ENCODE results near the gene TTN. TPM values are rescaled to one million over a fixed set of nuclear protein-coding genes. Genes with fewer than 3 reads are reported as not detected.
A peak's percentile ranks its signal among the peaks of the same experiment; 100 is the strongest.

Gene TTN
- total and polyA plus RNA-seq, 2 of the 8 experiments (the other 6 are each of a cell fraction or from before 2014, with no cell fraction given), result 0.30 to 9.7 TPM

DNA sequence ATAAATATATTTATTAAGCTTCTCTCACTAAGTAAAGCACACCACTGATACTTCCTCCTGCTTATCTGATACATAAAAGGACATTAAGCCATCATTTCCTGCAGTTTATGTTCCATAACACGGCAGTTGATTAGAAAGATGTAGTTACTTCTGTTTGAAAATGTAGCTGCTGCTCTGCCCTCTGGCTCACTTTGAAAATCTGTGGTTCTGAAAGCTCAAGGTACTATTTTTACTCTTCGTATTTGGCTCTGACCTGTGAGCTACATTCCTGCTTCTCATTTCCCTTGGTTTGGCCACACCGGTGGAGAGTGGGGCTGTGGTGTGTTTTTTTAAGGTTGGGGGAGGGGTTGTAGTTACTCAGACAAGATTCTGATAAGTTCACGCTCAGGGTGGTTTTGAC is 12.8 kb upstream of the TTN start:
- H3K27ac ChIP-seq (ENCODE audit: low read depth, low read length), result no peak overlapping the region
- H4K20me1 ChIP-seq (replicated peaks in 1 of 2; ENCODE audit: control insufficient read depth in 1 of 2, insufficient read depth in 2 of 2, low read length in 2 of 2), result no peaks in the 10 kb centered on the region
- WGBS, 2 experiments (ENCODE audit: extremely low coverage in 1 of 2, insufficient coverage in 1 of 2, insufficient read length in 1 of 2, insufficient replicate concordance in 2 of 2, low coverage in 1 of 2, low lambda C conversion rate in 2 of 2, missing lambda C conversion rate in 1 of 2), result 82% methylated on average over 4 of the region's 4 CpGs; no CpG with 5 or more reads in 1 of the 2 experiments
- H3K79me2 ChIP-seq (ENCODE audit: control insufficient read depth in 1 of 2, insufficient read depth in 2 of 2, low read length in 2 of 2), result no peaks in the 10 kb centered on the region
- FAIRE-seq, result no peak
- H3K4me3 ChIP-seq (ENCODE audit: extremely low read depth in 1 of 4, insufficient read depth in 2 of 4, low read depth in 3 of 4, low read length in 4 of 4), result no peak overlapping the region
- H2BK15ac ChIP-seq (ENCODE audit: low read length), result no peak overlapping the region
- H2BK120ac ChIP-seq (replicated peaks; ENCODE audit: low read depth, low read length), result no peak overlapping the region
- no peak overlapping the region for H4K5ac ChIP-seq (ENCODE audit: insufficient read length, low read depth, low read length)
- H3K27me3 ChIP-seq (replicated peaks in 1 of 4; ENCODE audit: control insufficient read depth in 3 of 4, extremely low read depth in 1 of 4, insufficient read depth in 3 of 4, low read length in 3 of 4), result no peaks in the 10 kb centered on the region
- H3K4me2 ChIP-seq (ENCODE audit: insufficient read depth in 1 of 2, low read depth in 2 of 2, low read length in 2 of 2), result no peak overlapping the region
- no peak overlapping the region for H3K18ac ChIP-seq (ENCODE audit: extremely low read depth, low read length)
- no peak overlapping the region for H2BK5ac ChIP-seq (ENCODE audit: low read depth, low read length)
- H2AK5ac ChIP-seq (ENCODE audit: low read depth, low read length), result no peak overlapping the region
- no peak overlapping the region for H3K56ac ChIP-seq (replicated peaks; ENCODE audit: insufficient read length, low read depth, low read length)
- H2BK20ac ChIP-seq (ENCODE audit: low read length), result no peak overlapping the region
- H4K91ac ChIP-seq (replicated peaks; ENCODE audit: insufficient read length, low read length), result no peak overlapping the region
- CTCF ChIA-PET (ENCODE audit: partially characterized antibody), result interaction anchor here (0.7 to 2.3 kb wide), 6 partner anchors 9 to 58 kb away, joined by 3 to 12 read pairs (median 4); no protein-coding TSS in a partner anchor
- 0 out of 2 replicates have a peak overlapping the region, but pooled peaks have one; percentile 31 for H2AFZ ChIP-seq (ENCODE audit: low read length)
- H3K79me1 ChIP-seq (ENCODE audit: low read depth, low read length), result no peaks in the 10 kb centered on the region
- no peak overlapping the region for H3K4ac ChIP-seq (replicated peaks; ENCODE audit: insufficient read length, low read depth, low read length)
- no peak for TF ChIP-seq CHD1 (IDR thresholded peaks at IDR 0.05; ENCODE audit: low read depth, low read length)
- no peak for TF ChIP-seq NANOG (IDR thresholded peaks at IDR 0.05; ENCODE audit: insufficient read depth, low read depth, low read length, poor library complexity, severe bottlenecking)
- TF ChIP-seq MAX (IDR thresholded peaks at IDR 0.05), result no peak
- TF ChIP-seq SIN3A (conservative IDR thresholded peaks at IDR 0.05 in 1 of 2, IDR thresholded peaks at IDR 0.05 in 1 of 2; ENCODE audit: low read depth in 1 of 2, low read length in 2 of 2), result no peak
- no peak for TF ChIP-seq KDM1A (IDR thresholded peaks at IDR 0.05; ENCODE audit: borderline replicate concordance, low read length)
- TF ChIP-seq JUND (IDR thresholded peaks at IDR 0.05; ENCODE audit: low read length), result no peak
- no peak for TF ChIP-seq BCL11A (IDR thresholded peaks at IDR 0.05; ENCODE audit: low read depth in 2 of 2, low read length in 2 of 2)
- no peak for TF ChIP-seq PHF8 (conservative IDR thresholded peaks at IDR 0.05; ENCODE audit: low read depth, low read length)
- no peak for TF ChIP-seq SIX5 (IDR thresholded peaks at IDR 0.05; ENCODE audit: low read depth, low read length)
- TF ChIP-seq RAD21 (IDR thresholded peaks at IDR 0.05 in 1 of 2, conservative IDR thresholded peaks at IDR 0.05 in 1 of 2; ENCODE audit: low read depth in 2 of 2, low read length in 2 of 2), result no peak
- no peak for TF ChIP-seq RFX5 (IDR thresholded peaks at IDR 0.05; ENCODE audit: borderline replicate concordance, low read depth, low read length)
- no peak for TF ChIP-seq YY1 (IDR thresholded peaks at IDR 0.05; ENCODE audit: low read depth, low read length)
- H3K36me3 ChIP-seq (ENCODE audit: control insufficient read depth in 2 of 4, insufficient read depth in 4 of 4, low read length in 3 of 4), result no peaks in the 10 kb centered on the region
- no peak for DNase-seq (ENCODE audit: low read depth in 1 of 2, low spot score in 2 of 2)
- H3K9me3 ChIP-seq (ENCODE audit: insufficient read depth in 2 of 2, low read depth in 1 of 2, low read length in 1 of 2), result no peaks in the 10 kb centered on the region
- H3K23ac ChIP-seq (ENCODE audit: insufficient read length), result no peak overlapping the region
- POLR2A ChIA-PET (ENCODE audit: partially characterized antibody), result no interaction called here
- H3K23me2 ChIP-seq (ENCODE audit: low read depth, low read length), result no peaks in the 10 kb centered on the region
- H3K14ac ChIP-seq (ENCODE audit: insufficient read length), result no peak overlapping the region
- no peaks in the 10 kb centered on the region for H3K4me1 ChIP-seq (replicated peaks in 1 of 4; ENCODE audit: control insufficient read depth in 3 of 4, insufficient read depth in 4 of 4, low read length in 3 of 4)
- H3K9ac ChIP-seq (replicated peaks in 1 of 4; ENCODE audit: extremely low read depth in 1 of 4, low read depth in 3 of 4, low read length in 3 of 4), result no peak overlapping the region
- no peak overlapping the region for H4K8ac ChIP-seq (ENCODE audit: extremely low read depth, insufficient read depth, low read length)
- no peak overlapping the region for H2BK12ac ChIP-seq (ENCODE audit: low read depth, low read length)

All from H1 (cell line).